Measurements from ENCODE around the gene KRTDAP.

DNA sequence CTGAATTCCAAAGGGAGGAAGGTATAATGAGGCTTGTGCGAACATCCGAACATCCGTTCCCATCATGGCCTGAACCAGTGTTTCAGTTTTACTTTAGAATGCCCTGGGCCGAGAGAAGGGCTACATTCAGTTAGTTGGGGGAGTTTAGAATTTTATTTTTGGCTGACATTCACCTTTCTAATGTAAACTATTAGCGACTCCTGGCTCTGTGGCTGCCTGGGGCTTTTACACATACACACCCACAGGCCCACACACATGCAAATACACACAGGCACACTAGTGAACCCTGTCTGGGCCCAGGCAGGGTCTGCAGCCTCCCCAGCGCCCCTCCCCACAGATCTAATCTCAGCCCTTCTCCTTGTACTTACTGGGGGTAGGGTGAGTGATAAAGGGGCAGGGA is 49.0 kb upstream of the KRTDAP start:
- TF ChIP-seq SP1 (IDR thresholded peaks at IDR 0.05) (no peak), SUZ12 (IDR thresholded peaks at IDR 0.05) (no peak), BHLHE40 (IDR thresholded peaks at IDR 0.05; ENCODE audit: borderline replicate concordance) (no peak), FOXM1 (IDR thresholded peaks at IDR 0.05; ENCODE audit: borderline replicate concordance) (no peak), HDGF (IDR thresholded peaks at IDR 0.05; ENCODE audit: borderline replicate concordance) (no peak), NFRKB (IDR thresholded peaks at IDR 0.05) (no peak), ELF4 (IDR thresholded peaks at IDR 0.05) (no peak), TARDBP (IDR thresholded peaks at IDR 0.05) (no peak), LEF1 (IDR thresholded peaks at IDR 0.05; ENCODE audit: borderline replicate concordance) (no peak), FOXA1 (IDR thresholded peaks at IDR 0.05) (no peak), ZNF384 (IDR thresholded peaks at IDR 0.05) (no peak)
- TF ChIP-seq, protein P1, sequence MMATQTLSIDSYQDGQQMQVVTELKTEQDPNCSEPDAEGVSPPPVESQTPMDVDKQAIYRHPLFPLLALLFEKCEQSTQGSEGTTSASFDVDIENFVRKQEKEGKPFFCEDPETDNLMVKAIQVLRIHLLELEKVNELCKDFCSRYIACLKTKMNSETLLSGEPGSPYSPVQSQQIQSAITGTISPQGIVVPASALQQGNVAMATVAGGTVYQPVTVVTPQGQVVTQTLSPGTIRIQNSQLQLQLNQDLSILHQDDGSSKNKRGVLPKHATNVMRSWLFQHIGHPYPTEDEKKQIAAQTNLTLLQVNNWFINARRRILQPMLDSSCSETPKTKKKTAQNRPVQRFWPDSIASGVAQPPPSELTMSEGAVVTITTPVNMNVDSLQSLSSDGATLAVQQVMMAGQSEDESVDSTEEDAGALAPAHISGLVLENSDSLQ (IDR thresholded peaks at IDR 0.05): no peak

Data from HEK293T (cell line).